NCI-H2029 (cell line): ENCODE measurements around the gene INPP5F.
"Not testable (repeated sequence)": the region's sequence is repeated elsewhere in the genome, so short reads cannot be mapped to it uniquely, and the experiment has no call there.

Source experiments
- DNase-seq: peaks from one replicate; lab custom pipeline; 2025; lab: John Stamatoyannopoulos, UW

Gene INPP5F

DNA sequence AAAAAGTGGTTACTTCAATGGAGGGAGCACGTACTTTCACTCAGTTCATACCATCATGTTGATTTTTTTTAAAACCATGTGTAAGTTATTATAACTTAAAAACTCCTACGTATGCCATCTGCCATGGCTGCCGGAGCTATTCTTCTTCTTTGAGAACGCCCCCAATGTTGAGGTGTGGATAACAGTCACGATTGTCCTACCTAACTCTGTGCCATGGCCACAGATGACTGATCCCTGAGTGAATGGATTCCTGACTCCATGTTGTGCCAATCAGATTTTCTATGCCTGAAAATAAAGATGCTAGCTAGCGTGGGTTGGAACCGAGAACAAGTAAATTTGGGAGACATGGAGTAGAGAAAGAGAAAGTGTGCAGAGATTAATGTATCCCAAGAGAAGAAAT, 141.5 kb downstream of the INPP5F start:
- DNase-seq, result no peak

DNA sequence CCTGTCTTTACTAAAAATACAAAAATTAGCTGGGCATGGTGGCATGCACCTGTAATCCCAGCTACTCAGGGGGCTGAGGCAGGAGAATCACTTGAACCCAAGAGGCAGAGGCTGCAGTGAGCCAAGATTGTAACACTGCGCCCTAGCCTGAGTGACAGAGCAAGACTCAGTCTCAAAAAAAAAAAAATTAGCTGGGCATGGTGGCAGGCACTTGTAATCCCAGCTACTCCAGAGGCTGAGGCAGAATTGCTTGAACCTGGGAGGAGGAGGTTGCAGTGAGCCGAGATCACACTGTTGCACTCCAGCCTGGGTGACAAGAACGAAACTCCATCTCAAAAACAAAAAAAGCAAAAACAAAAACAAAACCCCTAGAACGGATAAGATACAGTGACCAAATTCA, 143.5 kb downstream of the INPP5F start:
- DNase-seq, result not testable (repeated sequence)

DNA sequence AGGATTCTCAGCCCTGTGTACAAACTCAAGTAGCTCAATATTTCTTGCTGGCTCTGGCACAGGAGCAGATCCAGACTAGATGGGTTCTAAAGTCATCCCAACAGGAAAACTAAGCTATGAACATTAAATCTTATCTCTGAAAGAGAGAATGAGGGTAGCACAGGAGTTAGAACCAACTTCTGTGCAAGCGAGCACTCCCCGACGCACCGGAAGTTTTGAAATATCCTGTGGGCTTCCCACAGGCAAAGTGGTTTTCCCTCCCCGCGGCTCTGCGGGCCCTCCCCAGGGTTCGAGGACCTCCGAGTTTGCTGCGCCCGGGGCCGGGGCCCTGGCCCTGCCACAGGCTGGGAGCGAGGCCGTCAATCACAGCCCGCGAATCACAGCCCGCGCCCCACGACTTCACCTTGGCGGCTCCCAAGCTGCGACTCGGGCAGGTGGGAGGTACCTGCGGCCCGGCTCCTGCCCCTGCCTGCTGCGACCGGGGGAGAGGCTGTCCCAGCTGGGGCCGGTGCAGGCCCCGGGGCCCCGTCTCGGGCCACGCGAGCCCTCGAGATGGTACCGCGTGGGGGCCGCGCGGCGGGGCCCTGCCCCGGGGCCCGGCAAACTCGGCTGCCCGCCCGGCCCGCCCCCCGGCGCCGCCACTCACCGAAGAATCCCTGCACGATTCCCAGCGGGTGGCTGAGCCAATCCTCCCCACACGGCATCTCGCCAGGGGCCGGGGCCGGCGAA, 146.2 kb downstream of the INPP5F start:
- peak; percentile 25 for DNase-seq

DNA sequence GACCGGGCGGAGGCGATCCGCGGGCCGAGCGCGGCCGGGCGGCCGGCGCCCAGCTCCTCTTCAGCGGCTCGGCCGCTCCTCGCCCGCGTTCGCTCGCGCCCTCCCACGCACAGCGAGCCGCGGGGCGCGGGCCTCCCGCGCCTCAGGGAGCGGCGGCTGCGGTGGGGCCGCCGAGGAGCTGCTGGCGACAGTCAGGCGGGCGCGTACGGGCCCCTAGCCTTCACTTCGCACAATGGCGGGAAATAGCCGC, 146.7 kb downstream of the INPP5F start, which contains the start of gene MCMBP:
Gene MCMBP, minus strand, starts transcription at position 234 of the 250 bp plus-strand sequence. CDS start 259 bp downstream, outside the sequence.
- DNase-seq, result no peak

DNA sequence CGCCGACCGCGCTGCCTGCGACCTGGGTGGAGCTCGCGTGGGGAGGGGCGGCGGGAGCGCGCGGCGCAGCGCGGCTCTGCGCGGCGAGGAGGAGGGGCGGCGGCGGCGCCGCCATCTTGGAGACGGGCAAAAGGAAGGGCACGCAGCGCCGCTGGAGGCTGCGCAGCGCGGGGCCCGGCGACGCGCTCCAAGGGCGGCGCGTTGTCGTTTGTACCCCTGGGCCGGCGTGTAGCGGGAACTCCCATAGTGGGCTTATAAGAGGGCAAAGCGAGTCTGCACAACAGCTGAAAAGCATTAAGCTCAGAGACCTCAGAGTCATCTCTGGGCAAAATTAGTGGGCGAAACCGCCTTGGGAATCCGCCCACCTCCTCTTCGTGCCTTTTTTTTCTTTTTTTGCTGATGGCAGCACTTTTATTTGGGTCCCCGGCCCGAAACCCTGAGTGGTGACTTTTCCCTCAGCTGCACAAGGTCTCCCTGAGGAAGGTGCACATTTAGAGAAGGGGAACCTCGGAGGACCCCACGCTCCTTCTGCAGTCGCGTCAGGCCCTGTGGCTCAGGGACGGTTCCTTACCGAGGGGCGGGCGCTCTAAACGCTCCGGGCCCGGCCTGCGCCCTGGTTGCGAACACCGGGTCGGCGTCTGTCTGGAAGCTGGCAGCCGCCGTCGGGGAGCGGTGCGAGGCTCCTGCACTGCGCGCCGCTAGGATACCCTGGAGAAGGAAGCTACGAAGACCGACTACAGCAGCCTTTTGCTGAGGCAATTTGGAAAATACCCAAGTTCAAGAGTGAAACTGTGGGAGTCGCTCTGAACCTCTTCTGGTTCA, 147.2 kb downstream of the INPP5F start:
- peak; percentile 57 for DNase-seq

DNA sequence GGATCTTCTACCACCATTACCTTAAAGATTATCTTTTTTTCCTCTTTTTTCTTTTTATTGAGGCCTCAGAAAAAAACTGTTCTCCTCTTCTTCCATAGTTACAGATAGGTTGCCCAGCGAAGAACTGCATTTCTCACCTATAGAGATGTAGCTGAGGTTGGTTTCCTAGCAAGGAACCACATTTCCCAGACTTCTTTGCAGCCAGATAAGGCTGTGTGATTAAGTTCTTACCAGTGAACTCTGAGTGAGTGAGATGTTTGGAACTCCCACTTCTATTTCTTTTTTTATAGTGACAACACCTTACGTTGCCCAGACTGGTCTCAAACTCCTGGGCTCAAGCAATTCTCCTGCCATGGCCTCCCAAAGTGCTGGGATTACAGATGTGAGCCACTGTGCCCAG, 152.7 kb downstream of the INPP5F start:
- DNase-seq, result no peak
